IMR-90 (cell line): ENCODE results near the gene SLC7A10.

Experiments
- CEBPB ChIP-seq: IDR thresholded peaks from 2 replicates; pipeline ENCODE4 v1.6.1; 2012; ENCODE audit warnings: low read depth, low read length, improper control_type of control experiment
- FOS ChIP-seq: fragments of 150-350 bp; IDR thresholded peaks from 2 replicates; pipeline ENCODE4 v1.6.1; 2016; ENCODE audit warnings: low read depth, low read length
- NFE2L2 ChIP-seq: fragments of 150-350 bp; IDR thresholded peaks from 2 replicates; pipeline ENCODE4 v1.6.1; 2016; ENCODE audit warnings: low read depth, mild to moderate bottlenecking, low read length
- POLR2A ChIP-seq: IDR thresholded peaks from 2 replicates; pipeline ENCODE4 v1.6.1; 2012; ENCODE audit warnings: mild to moderate bottlenecking, low read depth, low read length
- RAD21 ChIP-seq: IDR thresholded peaks from 2 replicates; pipeline ENCODE4 v1.6.1; 2012; ENCODE audit warnings: low read length, improper control_type of control experiment
- RCOR1 ChIP-seq: IDR thresholded peaks from 2 replicates; pipeline ENCODE4 v1.6.1; 2012; ENCODE audit warnings: mild to moderate bottlenecking, low read length, improper control_type of control experiment; ENCODE audit not compliant: insufficient replicate concordance
- RFX5 ChIP-seq: IDR thresholded peaks from 2 replicates; pipeline ENCODE4 v1.8.0; 2012; ENCODE audit warnings: low read depth, mild to moderate bottlenecking, low read length, moderate library complexity
- SMC3 ChIP-seq: fragments of 150-350 bp; IDR thresholded peaks from 2 replicates; pipeline ENCODE4 v1.6.1; 2016; ENCODE audit warnings: low read depth, mild to moderate bottlenecking, antibody characterized with exemption, low read length, moderate library complexity
- TF ChIP-seq, protein P1 (sequence below): conservative IDR thresholded peaks from 2 replicates; pipeline ENCODE4 v1.5.1; 2012; ENCODE audit warnings: mild to moderate bottlenecking, low read depth, low read length, improper control_type of control experiment

DNA sequence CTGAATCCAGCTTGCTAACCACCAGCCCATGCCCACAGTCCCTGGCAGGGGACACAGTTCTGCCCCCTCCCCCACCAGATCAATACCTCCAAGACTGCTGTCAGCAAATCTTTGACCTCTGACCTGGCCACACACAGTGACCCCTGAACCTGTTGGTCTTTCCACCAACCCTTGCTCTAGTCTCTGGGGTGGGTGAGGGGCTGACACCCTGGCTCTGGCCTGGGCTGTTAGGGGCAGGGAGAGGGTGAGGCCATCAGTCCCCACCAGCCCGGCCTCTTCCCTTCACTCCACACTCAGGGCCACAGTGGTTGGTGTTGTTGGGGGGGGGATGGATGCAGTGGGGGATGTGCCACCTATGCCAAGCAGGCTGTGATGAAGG, 21.8 kb upstream of the SLC7A10 start:
- TF ChIP-seq, protein P1, sequence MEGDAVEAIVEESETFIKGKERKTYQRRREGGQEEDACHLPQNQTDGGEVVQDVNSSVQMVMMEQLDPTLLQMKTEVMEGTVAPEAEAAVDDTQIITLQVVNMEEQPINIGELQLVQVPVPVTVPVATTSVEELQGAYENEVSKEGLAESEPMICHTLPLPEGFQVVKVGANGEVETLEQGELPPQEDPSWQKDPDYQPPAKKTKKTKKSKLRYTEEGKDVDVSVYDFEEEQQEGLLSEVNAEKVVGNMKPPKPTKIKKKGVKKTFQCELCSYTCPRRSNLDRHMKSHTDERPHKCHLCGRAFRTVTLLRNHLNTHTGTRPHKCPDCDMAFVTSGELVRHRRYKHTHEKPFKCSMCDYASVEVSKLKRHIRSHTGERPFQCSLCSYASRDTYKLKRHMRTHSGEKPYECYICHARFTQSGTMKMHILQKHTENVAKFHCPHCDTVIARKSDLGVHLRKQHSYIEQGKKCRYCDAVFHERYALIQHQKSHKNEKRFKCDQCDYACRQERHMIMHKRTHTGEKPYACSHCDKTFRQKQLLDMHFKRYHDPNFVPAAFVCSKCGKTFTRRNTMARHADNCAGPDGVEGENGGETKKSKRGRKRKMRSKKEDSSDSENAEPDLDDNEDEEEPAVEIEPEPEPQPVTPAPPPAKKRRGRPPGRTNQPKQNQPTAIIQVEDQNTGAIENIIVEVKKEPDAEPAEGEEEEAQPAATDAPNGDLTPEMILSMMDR = no peak
- TF ChIP-seq RFX5 (no peak), FOS (no peak), SMC3 (no peak), CEBPB (no peak), RCOR1 (no peak), RAD21 (no peak), POLR2A (no peak), NFE2L2 (no peak)
